Memory B cell (primary cell): Measurements from ENCODE around the gene CBX7.

Experiments
- ATAC-seq: fragments of 150-1000 bp; cut with Tn5 transposase; 2 replicates; pipeline ENCODE4 v1.10.0; 2021; ENCODE audit warnings: low read depth, mild to moderate bottlenecking, moderate library complexity
- DNase-seq, 2 donors: peaks; one replicate each; pipeline ENCODE4 v3.0.0; 2022; ENCODE audit warnings: low spot score in 2 of 2
- H3K27ac Mint-ChIP-seq: one replicate; pipeline ENCODE4 v1.8.0; 2022; ENCODE audit warnings: mild to moderate bottlenecking, moderate library complexity, mixed read lengths
- H3K27me3 Mint-ChIP-seq: one replicate; pipeline ENCODE4 v1.8.0; 2022; ENCODE audit warnings: mixed read lengths
- H3K36me3 Mint-ChIP-seq: one replicate; pipeline ENCODE4 v1.8.0; 2022; ENCODE audit warnings: mild to moderate bottlenecking, mixed read lengths
- H3K4me1 Mint-ChIP-seq: one replicate; pipeline ENCODE4 v1.8.0; 2022; ENCODE audit warnings: mixed read lengths
- H3K4me3 Mint-ChIP-seq: one replicate; pipeline ENCODE4 v1.8.0; 2022; ENCODE audit warnings: mild to moderate bottlenecking, moderate library complexity, mixed read lengths
- H3K9me3 Mint-ChIP-seq: one replicate; pipeline ENCODE4 v1.8.0; 2022; ENCODE audit warnings: mixed read lengths

The CBX7 gene

GRCh38 chr22:39130152-39130704, 22.3 kb downstream of the CBX7 start:
- peaks cover 18% of the 10 kb centered on the region for H3K36me3 Mint-ChIP-seq
- no peak overlapping the region for H3K27ac Mint-ChIP-seq

GRCh38 chr22:39129746-39130145, 22.7 kb downstream of the CBX7 start:
- no peak overlapping the region for H3K4me3 Mint-ChIP-seq
- peaks cover 14% of the 10 kb centered on the region for H3K4me1 Mint-ChIP-seq
- peaks cover 18% of the 10 kb centered on the region for H3K36me3 Mint-ChIP-seq
- H3K27me3 Mint-ChIP-seq, result no peaks in the 10 kb centered on the region
- ATAC-seq (no peak), DNase-seq (no peak)
- no peak overlapping the region for H3K27ac Mint-ChIP-seq
- peaks cover 1% of the 10 kb centered on the region for H3K9me3 Mint-ChIP-seq

More at GRCh38 chr22:39130152-39130704, 22.3 kb downstream of the CBX7 start:
- DNase-seq (no peak), ATAC-seq (no peak)
- no peak overlapping the region for H3K4me3 Mint-ChIP-seq
- H3K4me1 Mint-ChIP-seq, result peaks cover 14% of the 10 kb centered on the region
- H3K27me3 Mint-ChIP-seq, result no peaks in the 10 kb centered on the region
- peaks cover 1% of the 10 kb centered on the region for H3K9me3 Mint-ChIP-seq

GRCh38 chr22:39129081-39129480, 23.4 kb downstream of the CBX7 start:
- Mint-ChIP-seq H3K4me3 (no peak overlapping the region), H3K27ac (no peak overlapping the region)
- no peak for DNase-seq

GRCh38 chr22:39128508-39128907, 24.0 kb downstream of the CBX7 start:
- H3K36me3 Mint-ChIP-seq, result peaks cover 16% of the 10 kb centered on the region
- ATAC-seq, result no peak
- DNase-seq, result no peak
- peaks cover 1% of the 10 kb centered on the region for H3K9me3 Mint-ChIP-seq
- peaks cover 14% of the 10 kb centered on the region for H3K4me1 Mint-ChIP-seq
- H3K27me3 Mint-ChIP-seq, result no peaks in the 10 kb centered on the region
- H3K4me3 Mint-ChIP-seq, result no peak overlapping the region
- H3K27ac Mint-ChIP-seq, result no peak overlapping the region

More at GRCh38 chr22:39129081-39129480, 23.4 kb downstream of the CBX7 start:
- Mint-ChIP-seq H3K27me3 (no peaks in the 10 kb centered on the region), H3K9me3 (peaks cover 1% of the 10 kb centered on the region), H3K36me3 (peaks cover 18% of the 10 kb centered on the region), H3K4me1 (peaks cover 14% of the 10 kb centered on the region)
- no peak for ATAC-seq

GRCh38 chr22:39125622-39126021, 26.9 kb downstream of the CBX7 start:
- Mint-ChIP-seq H3K9me3 (peaks cover 1% of the 10 kb centered on the region), H3K36me3 (peaks cover 8% of the 10 kb centered on the region), H3K27ac (no peak overlapping the region), H3K4me1 (peaks cover 18% of the 10 kb centered on the region), H3K27me3 (no peaks in the 10 kb centered on the region), H3K4me3 (no peak overlapping the region)
- DNase-seq (no peak), ATAC-seq (no peak)

- no peak overlapping the region for H3K27ac Mint-ChIP-seq
- no peaks in the 10 kb centered on the region for H3K36me3 Mint-ChIP-seq
- H3K4me3 Mint-ChIP-seq, result no peak overlapping the region
- H3K9me3 Mint-ChIP-seq, result peaks cover 1% of the 10 kb centered on the region
- DNase-seq (no peak), ATAC-seq (no peak)
- H3K4me1 Mint-ChIP-seq, result peaks cover 11% of the 10 kb centered on the region
- no peaks in the 10 kb centered on the region for H3K27me3 Mint-ChIP-seq
Observed at GRCh38 chr22:39123751-39124581, 28.5 kb downstream of the CBX7 start.

- Mint-ChIP-seq H3K4me1 (peaks cover 8% of the 10 kb centered on the region), H3K4me3 (no peak overlapping the region), H3K27me3 (no peaks in the 10 kb centered on the region), H3K9me3 (no peaks in the 10 kb centered on the region), H3K27ac (no peak overlapping the region), H3K36me3 (no peaks in the 10 kb centered on the region)
- no peak for ATAC-seq
- no peak for DNase-seq
Observed at GRCh38 chr22:39122772-39123470, 29.6 kb downstream of the CBX7 start.

- ATAC-seq (no peak), DNase-seq (no peak)
- H3K27ac Mint-ChIP-seq, result no peak overlapping the region
- no peaks in the 10 kb centered on the region for H3K36me3 Mint-ChIP-seq
- H3K4me1 Mint-ChIP-seq, result peaks cover 18% of the 10 kb centered on the region
- no peak overlapping the region for H3K4me3 Mint-ChIP-seq
- H3K9me3 Mint-ChIP-seq, result no peaks in the 10 kb centered on the region
- H3K27me3 Mint-ChIP-seq, result no peaks in the 10 kb centered on the region
Observed at GRCh38 chr22:39120983-39121382, 31.5 kb downstream of the CBX7 start.

GRCh38 chr22:39117585-39118191, 34.8 kb downstream of the CBX7 start:
- peak; percentile 76 for ATAC-seq
- Mint-ChIP-seq H3K27ac (peak overlapping the region; percentile 96), H3K4me3 (peak overlapping the region; percentile 63)

GRCh38 chr22:39115977-39116621, 36.4 kb downstream of the CBX7 start:
- H3K36me3 Mint-ChIP-seq, result no peaks in the 10 kb centered on the region
- no peaks in the 10 kb centered on the region for H3K9me3 Mint-ChIP-seq
- peaks cover 31% of the 10 kb centered on the region for H3K4me1 Mint-ChIP-seq
- no peaks in the 10 kb centered on the region for H3K27me3 Mint-ChIP-seq
- H3K4me3 Mint-ChIP-seq, result no peak overlapping the region
- DNase-seq (no peak), ATAC-seq (no peak)
- H3K27ac Mint-ChIP-seq, result peak overlapping the region; percentile 86

More at GRCh38 chr22:39117585-39118191, 34.8 kb downstream of the CBX7 start:
- Mint-ChIP-seq H3K36me3 (no peaks in the 10 kb centered on the region), H3K9me3 (no peaks in the 10 kb centered on the region), H3K4me1 (peaks cover 34% of the 10 kb centered on the region), H3K27me3 (no peaks in the 10 kb centered on the region)
- peak; percentile 65 to 71 for DNase-seq

GRCh38 chr22:39115570-39115969, 36.9 kb downstream of the CBX7 start:
- Mint-ChIP-seq H3K27ac (peak overlapping the region; percentile 86), H3K36me3 (no peaks in the 10 kb centered on the region), H3K27me3 (no peaks in the 10 kb centered on the region), H3K4me3 (no peak overlapping the region), H3K4me1 (peaks cover 35% of the 10 kb centered on the region), H3K9me3 (no peaks in the 10 kb centered on the region)
- DNase-seq, result no peak
- ATAC-seq, result no peak

GRCh38 chr22:39114112-39114511, 38.4 kb downstream of the CBX7 start:
- Mint-ChIP-seq H3K27ac (peak overlapping the region; percentile 86), H3K4me3 (no peak overlapping the region), H3K9me3 (no peaks in the 10 kb centered on the region), H3K27me3 (no peaks in the 10 kb centered on the region), H3K36me3 (no peaks in the 10 kb centered on the region), H3K4me1 (peaks cover 39% of the 10 kb centered on the region)
- DNase-seq (no peak), ATAC-seq (no peak)

- Mint-ChIP-seq H3K4me1 (peaks cover 27% of the 10 kb centered on the region), H3K36me3 (no peaks in the 10 kb centered on the region), H3K27ac (peak overlapping the region; percentile 29), H3K27me3 (no peaks in the 10 kb centered on the region), H3K4me3 (no peak overlapping the region), H3K9me3 (no peaks in the 10 kb centered on the region)
- peak; percentile 59 for ATAC-seq
- no peak for DNase-seq
Observed at GRCh38 chr22:39110631-39111561, 41.6 kb downstream of the CBX7 start.
